HEK293 (cell line): ENCODE results near the gene PADI2.

ENCODE experiments used
- CTCF ChIA-PET: fragments of 350-600 bp; formaldehyde crosslinking; extraction: SDS; loops from one replicate; lab custom pipeline; 2021; ENCODE audit warnings: antibody characterized with exemption; lab: Yijun Ruan, JAX
- POLR2A ChIA-PET: fragments of 300-600 bp; formaldehyde crosslinking; extraction: SDS; loops from one replicate; lab custom pipeline; 2020; ENCODE audit warnings: antibody characterized with exemption, inconsistent platforms; lab: Yijun Ruan, JAX
- H3K27ac ChIP-seq: fragments of 200-500 bp; sonication (Bioruptor generic); 2 replicates; pipeline ENCODE4 v1.5.1; 2014; ENCODE audit warnings: low read depth, low read length, control low read depth, inconsistent platforms; ENCODE audit errors: extremely low read depth
- H3K36me3 ChIP-seq, 2 experiments: fragments of 200-500 bp in 1 of 2; sonication (Bioruptor generic) in 1 of 2; 1 replicate in 1 of 2; 2 replicates in 1 of 2; pipeline ENCODE4 v1.5.1; 2014 to 2017; ENCODE audit warnings: inconsistent platforms in 2 of 2, low read length in 2 of 2; ENCODE audit not compliant: control insufficient read depth in 2 of 2, insufficient read depth in 1 of 2
- H3K4me1 ChIP-seq: fragments of 200-500 bp; sonication (Bioruptor generic); 2 replicates; pipeline ENCODE4 v1.5.1; 2014; ENCODE audit warnings: mild to moderate bottlenecking, low read length, inconsistent platforms; ENCODE audit not compliant: control insufficient read depth, insufficient read depth
- H3K4me3 ChIP-seq: 2 replicates; pipeline ENCODE4 v1.5.1; 2011; ENCODE audit warnings: low read depth, mild to moderate bottlenecking, control low read depth, low read length, moderate library complexity
- H3K9me3 ChIP-seq: fragments of 200-500 bp; sonication (Bioruptor generic); 2 replicates; pipeline ENCODE4 v1.5.1; 2014; ENCODE audit warnings: low read depth, low read length, inconsistent platforms; ENCODE audit not compliant: control insufficient read depth, insufficient read depth
- PRDM1 ChIP-seq: fragments of 450-650 bp; formaldehyde crosslinking; IDR thresholded peaks from 2 replicates; pipeline ENCODE4; 2016; ENCODE audit warnings: missing biosample characterization, missing genetic modification characterization
- RBAK ChIP-seq: fragments of 450-650 bp; formaldehyde crosslinking; IDR thresholded peaks from 2 replicates; pipeline ENCODE4 v1.5.1; 2016; ENCODE audit warnings: missing biosample characterization, missing genetic modification characterization
- SP2 ChIP-seq: fragments of 450-650 bp; formaldehyde crosslinking; IDR thresholded peaks from 2 replicates; pipeline ENCODE4 v1.5.1; 2016; ENCODE audit warnings: missing biosample characterization, missing genetic modification characterization
- YY2 ChIP-seq: fragments of 450-650 bp; formaldehyde crosslinking; IDR thresholded peaks from 2 replicates; pipeline ENCODE4 v1.5.1; 2016; ENCODE audit warnings: missing biosample characterization, missing genetic modification characterization
- ZNF146 ChIP-seq: fragments of 450-650 bp; formaldehyde crosslinking; IDR thresholded peaks from 2 replicates; pipeline ENCODE4 v1.5.1; 2016; ENCODE audit warnings: missing biosample characterization, missing genetic modification characterization
- ZNF302 ChIP-seq: fragments of 450-650 bp; formaldehyde crosslinking; IDR thresholded peaks from 2 replicates; pipeline ENCODE4 v1.5.1; 2016; ENCODE audit warnings: missing biosample characterization, missing genetic modification characterization, low read depth
- ZNF341 ChIP-seq: fragments of 450-650 bp; formaldehyde crosslinking; IDR thresholded peaks from 2 replicates; pipeline ENCODE4; 2016; ENCODE audit warnings: low read depth, missing biosample characterization, missing genetic modification characterization
- ZNF354C ChIP-seq: fragments of 450-650 bp; formaldehyde crosslinking; IDR thresholded peaks from 2 replicates; pipeline ENCODE4 v1.5.1; 2016; ENCODE audit warnings: missing biosample characterization, missing genetic modification characterization, low read depth, borderline replicate concordance
- ZNF366 ChIP-seq: fragments of 450-650 bp; formaldehyde crosslinking; conservative IDR thresholded peaks from 2 replicates; pipeline ENCODE4 v1.5.1; 2016; ENCODE audit warnings: missing biosample characterization, missing genetic modification characterization
- ZNF404 ChIP-seq: fragments of 450-650 bp; formaldehyde crosslinking; IDR thresholded peaks from 2 replicates; pipeline ENCODE4 v1.5.1; 2017; ENCODE audit warnings: missing biosample characterization, missing genetic modification characterization
- ZNF473 ChIP-seq: fragments of 450-650 bp; formaldehyde crosslinking; IDR thresholded peaks from 2 replicates; pipeline ENCODE4 v1.5.1; 2017; ENCODE audit warnings: missing biosample characterization, missing genetic modification characterization
- ZNF571 ChIP-seq: fragments of 450-650 bp; formaldehyde crosslinking; IDR thresholded peaks from 2 replicates; pipeline ENCODE4 v1.5.0; 2017; ENCODE audit warnings: missing biosample characterization, missing genetic modification characterization
- ZNF610 ChIP-seq: fragments of 450-650 bp; formaldehyde crosslinking; IDR thresholded peaks from 2 replicates; pipeline ENCODE4 v1.5.1; 2016; ENCODE audit warnings: missing biosample characterization, missing genetic modification characterization, borderline replicate concordance
- ZNF621 ChIP-seq: fragments of 450-650 bp; formaldehyde crosslinking; IDR thresholded peaks from 2 replicates; pipeline ENCODE4 v1.5.1; 2017; ENCODE audit warnings: missing biosample characterization, missing genetic modification characterization
- ZNF792 ChIP-seq: fragments of 450-650 bp; formaldehyde crosslinking; IDR thresholded peaks from 2 replicates; pipeline ENCODE4 v1.5.1; 2016; ENCODE audit warnings: missing biosample characterization, missing genetic modification characterization
- TF ChIP-seq, protein P1 (sequence below): fragments of 450-650 bp; formaldehyde crosslinking; IDR thresholded peaks from 2 replicates; pipeline ENCODE4 v1.5.1; 2016; ENCODE audit warnings: missing biosample characterization, missing genetic modification characterization
- TF ChIP-seq, protein P2 (sequence below): fragments of 450-650 bp; formaldehyde crosslinking; IDR thresholded peaks from 2 replicates; pipeline ENCODE4 v1.5.1; 2016; ENCODE audit warnings: missing biosample characterization, missing genetic modification characterization

Gene PADI2

DNA sequence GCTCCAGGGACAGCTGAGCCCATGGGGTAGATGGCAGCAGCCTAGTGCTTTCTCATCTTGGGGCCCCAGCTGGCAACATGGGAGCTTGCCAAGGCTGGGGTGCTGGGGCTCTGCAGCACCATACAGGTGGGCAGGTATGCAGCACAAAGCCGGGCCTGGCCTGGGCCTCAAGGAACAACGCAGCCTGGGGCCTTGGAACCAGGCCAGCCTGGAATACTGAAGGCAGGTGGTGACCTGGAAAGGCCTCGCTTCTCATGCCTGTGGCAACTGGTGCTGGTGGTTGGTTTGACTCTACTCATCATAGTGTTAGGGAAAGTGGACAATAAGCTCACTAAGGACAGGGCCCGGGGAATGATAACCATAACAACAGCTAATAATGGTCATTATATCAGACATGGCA is 38.4 kb downstream of the PADI2 start:
- no peak overlapping the region for H3K4me3 ChIP-seq
- no peaks in the 10 kb centered on the region for H3K9me3 ChIP-seq
- CTCF ChIA-PET = interaction anchor here (1.9 kb wide), 1 partner anchor 20 kb away, joined by 5 read pairs; no protein-coding TSS in a partner anchor
- no peak overlapping the region for H3K27ac ChIP-seq
- no peaks in the 10 kb centered on the region for H3K36me3 ChIP-seq
- POLR2A ChIA-PET = no interaction called here
- TF ChIP-seq SP2 (tag by site-specific recombination) (no peak), ZNF146 (tag by site-specific recombination) (no peak), ZNF621 (tag by site-specific recombination) (no peak), ZNF302 (tag by site-specific recombination) (no peak), ZNF571 (tag by site-specific recombination) (no peak), ZNF341 (tag by site-specific recombination) (no peak), ZNF610 (no peak), ZNF473 (no peak), ZNF354C (tag by site-specific recombination) (no peak), ZNF792 (no peak), ZNF366 (no peak)
- TF ChIP-seq, protein P1, sequence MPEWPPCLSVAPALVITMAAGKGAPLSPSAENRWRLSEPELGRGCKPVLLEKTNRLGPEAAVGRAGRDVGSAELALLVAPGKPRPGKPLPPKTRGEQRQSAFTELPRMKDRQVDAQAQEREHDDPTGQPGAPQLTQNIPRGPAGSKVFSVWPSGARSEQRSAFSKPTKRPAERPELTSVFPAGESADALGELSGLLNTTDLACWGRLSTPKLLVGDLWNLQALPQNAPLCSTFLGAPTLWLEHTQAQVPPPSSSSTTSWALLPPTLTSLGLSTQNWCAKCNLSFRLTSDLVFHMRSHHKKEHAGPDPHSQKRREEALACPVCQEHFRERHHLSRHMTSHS (tag by site-specific recombination) = no peak
- TF ChIP-seq, protein P2, sequence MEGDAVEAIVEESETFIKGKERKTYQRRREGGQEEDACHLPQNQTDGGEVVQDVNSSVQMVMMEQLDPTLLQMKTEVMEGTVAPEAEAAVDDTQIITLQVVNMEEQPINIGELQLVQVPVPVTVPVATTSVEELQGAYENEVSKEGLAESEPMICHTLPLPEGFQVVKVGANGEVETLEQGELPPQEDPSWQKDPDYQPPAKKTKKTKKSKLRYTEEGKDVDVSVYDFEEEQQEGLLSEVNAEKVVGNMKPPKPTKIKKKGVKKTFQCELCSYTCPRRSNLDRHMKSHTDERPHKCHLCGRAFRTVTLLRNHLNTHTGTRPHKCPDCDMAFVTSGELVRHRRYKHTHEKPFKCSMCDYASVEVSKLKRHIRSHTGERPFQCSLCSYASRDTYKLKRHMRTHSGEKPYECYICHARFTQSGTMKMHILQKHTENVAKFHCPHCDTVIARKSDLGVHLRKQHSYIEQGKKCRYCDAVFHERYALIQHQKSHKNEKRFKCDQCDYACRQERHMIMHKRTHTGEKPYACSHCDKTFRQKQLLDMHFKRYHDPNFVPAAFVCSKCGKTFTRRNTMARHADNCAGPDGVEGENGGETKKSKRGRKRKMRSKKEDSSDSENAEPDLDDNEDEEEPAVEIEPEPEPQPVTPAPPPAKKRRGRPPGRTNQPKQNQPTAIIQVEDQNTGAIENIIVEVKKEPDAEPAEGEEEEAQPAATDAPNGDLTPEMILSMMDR (tag by site-specific recombination) = no peak
- H3K4me1 ChIP-seq = no peaks in the 10 kb centered on the region

DNA sequence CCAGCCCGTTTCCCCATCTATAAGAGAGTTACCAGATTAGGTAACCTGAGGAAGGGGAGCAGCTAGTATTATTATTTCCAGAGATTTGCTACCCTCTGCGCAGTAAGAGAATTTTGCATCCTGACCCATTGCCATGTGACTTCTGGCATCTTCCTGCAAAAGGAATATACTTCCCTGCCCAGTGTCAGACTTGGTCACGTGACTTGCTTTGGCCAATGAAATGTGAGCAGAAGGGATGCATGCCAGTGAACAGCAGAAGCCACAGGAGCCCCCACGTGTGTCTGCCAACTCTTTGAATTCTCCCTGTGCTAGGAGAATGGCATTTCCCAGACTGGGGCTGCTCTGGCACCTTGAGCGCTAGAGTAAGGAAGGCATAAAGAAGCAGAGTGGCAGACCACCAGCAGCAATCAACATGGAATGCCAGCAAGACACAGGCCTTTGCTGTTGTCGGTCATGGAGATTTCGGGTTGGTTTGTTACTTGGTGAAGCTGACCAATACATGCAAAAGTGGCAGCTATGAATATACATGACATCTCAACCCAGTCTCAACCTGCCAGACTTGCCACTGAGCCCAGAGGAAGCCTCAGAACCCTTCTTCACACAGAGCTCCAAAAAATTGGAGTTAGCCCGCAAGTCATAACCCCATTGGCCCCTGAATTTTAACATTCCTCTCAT is 39.0 kb downstream of the PADI2 start:
- Histone ChIP-seq H3K4me1 (no peaks in the 10 kb centered on the region), H3K27ac (no peak overlapping the region), H3K4me3 (no peak overlapping the region), H3K9me3 (no peaks in the 10 kb centered on the region), H3K36me3 (no peaks in the 10 kb centered on the region)
- CTCF ChIA-PET = interaction anchor here (0.6 to 1.9 kb wide), 2 partner anchors 19 to 29 kb away, joined by 3 to 5 read pairs; no protein-coding TSS in a partner anchor
- POLR2A ChIA-PET = no interaction called here
- TF ChIP-seq RBAK = peak; percentile 87
- TF ChIP-seq ZNF404 (tag by site-specific recombination) = no peak

DNA sequence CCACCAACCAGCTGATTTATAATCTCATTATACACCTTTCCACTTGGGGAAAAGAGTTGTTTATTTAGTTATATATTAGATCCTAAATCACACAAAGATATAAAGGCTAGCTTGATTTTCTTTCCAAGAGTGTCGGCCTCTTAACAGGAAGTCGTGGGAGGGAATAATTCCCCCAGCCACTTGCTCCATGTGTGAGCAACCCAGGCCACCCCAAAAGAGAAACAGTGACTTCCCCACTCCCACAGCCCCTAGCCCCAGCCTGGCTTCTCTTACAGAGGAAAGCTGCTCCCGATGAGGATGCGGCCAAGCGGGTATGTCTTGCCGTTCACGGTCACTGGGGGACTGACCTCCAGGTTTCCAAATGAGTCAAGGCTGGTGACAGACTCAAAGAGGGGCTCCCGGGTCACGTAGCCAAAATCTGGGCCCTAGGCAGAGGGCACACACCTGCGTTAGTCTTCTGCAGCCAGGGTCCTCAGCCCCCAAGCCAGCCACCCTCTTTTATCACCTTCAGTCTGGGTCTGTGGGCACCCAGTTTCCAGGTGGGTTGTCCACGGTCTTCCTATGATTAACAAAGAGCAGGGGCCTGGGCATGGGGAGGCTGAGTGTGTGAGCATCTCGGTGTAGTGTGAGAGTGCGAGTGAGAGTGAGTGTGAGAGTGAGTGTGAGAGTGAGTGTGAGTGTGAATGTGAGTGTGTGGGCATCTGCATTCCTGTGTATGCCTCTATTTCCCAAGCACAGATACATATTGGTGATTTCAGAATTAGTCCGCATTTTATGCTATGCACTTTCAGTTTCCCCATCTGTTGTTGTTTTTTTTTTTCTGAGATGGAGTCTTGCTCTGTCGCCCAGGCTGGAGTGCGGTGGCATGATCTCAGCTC is 40.0 kb downstream of the PADI2 start:
- no peak overlapping the region for H3K4me3 ChIP-seq
- H3K27ac ChIP-seq = no peak overlapping the region
- H3K4me1 ChIP-seq = no peaks in the 10 kb centered on the region
- POLR2A ChIA-PET = no interaction called here
- no peaks in the 10 kb centered on the region for H3K36me3 ChIP-seq
- TF ChIP-seq YY2 (tag by site-specific recombination) (no peak), PRDM1 (tag by site-specific recombination) (peak; percentile 99)
- TF ChIP-seq, all 188 proteins: peak for 1
- H3K9me3 ChIP-seq = no peaks in the 10 kb centered on the region
- CTCF ChIA-PET = interaction anchor here (0.5 to 1.9 kb wide), 4 partner anchors 15 to 1172 kb away, joined by 3 to 6 read pairs (median 4); no protein-coding TSS in a partner anchor
